ENCODE results near the gene PRTFDC1.

GRCh38 chr10:24849051-24849450 is 103.4 kb downstream of the PRTFDC1 start:
- TF ChIP-seq POLR2AphosphoS5 (IDR thresholded peaks at IDR 0.05; ENCODE audit: low read depth, low read length) = no peak
- no peak for TF ChIP-seq CTCF (IDR thresholded peaks at IDR 0.05 in 2 of 3, conservative IDR thresholded peaks at IDR 0.05 in 1 of 3; ENCODE audit: borderline replicate concordance in 1 of 3, insufficient read depth in 1 of 3, low read depth in 2 of 3, low read length in 2 of 3)
- no peak for TF ChIP-seq EZH2 (IDR thresholded peaks at IDR 0.05)

All from HCT116 (cell line).